GM23338 (cell line): Measurements from ENCODE around the gene FAXC. TPM values are rescaled to one million over a fixed set of nuclear protein-coding genes. Genes with fewer than 3 reads are reported as not detected.

Experiments
- ATAC-seq: fragments of 200-7000 bp; cut with Tn5 transposase; 3 replicates; pipeline ENCODE4 v1.9.1; 2020
- DNase-seq: peaks from one replicate; pipeline ENCODE4 v3.0.0-alpha.2; 2015; ENCODE audit warnings: low spot score
- H2AFZ ChIP-seq: fragments of 200-600 bp; sonication (generic); 2 replicates; pipeline ENCODE4 v1.8.0; 2016; ENCODE audit warnings: antibody characterized with exemption, mild to moderate bottlenecking, moderate library complexity
- H3F3A ChIP-seq: fragments of 200-600 bp; sonication (generic); replicated peaks from 2 replicates; pipeline ENCODE4 v1.8.0; 2017; ENCODE audit warnings: antibody characterized with exemption, mixed run types, low read depth
- H3K27ac ChIP-seq: fragments of 200-600 bp; sonication (generic); 2 replicates; pipeline ENCODE4 v1.6.1; 2016; ENCODE audit warnings: low read depth
- H3K27me3 ChIP-seq: fragments of 200-600 bp; sonication (generic); 2 replicates; pipeline ENCODE4 v1.8.0; 2016; ENCODE audit warnings: mild to moderate bottlenecking, mixed run types, moderate library complexity; ENCODE audit not compliant: insufficient read depth
- H3K36me3 ChIP-seq: fragments of 200-600 bp; sonication (generic); 2 replicates; pipeline ENCODE4 v1.8.0; 2016; ENCODE audit warnings: mild to moderate bottlenecking; ENCODE audit not compliant: insufficient read depth
- H3K4me1 ChIP-seq: fragments of 200-600 bp; sonication (generic); 2 replicates; pipeline ENCODE4 v1.8.0; 2016; ENCODE audit warnings: mild to moderate bottlenecking, moderate library complexity; ENCODE audit not compliant: insufficient read depth
- H3K4me2 ChIP-seq: fragments of 200-600 bp; sonication (generic); 2 replicates; pipeline ENCODE4 v1.7.1; 2017; ENCODE audit warnings: mixed run types
- H3K4me3 ChIP-seq: fragments of 200-600 bp; sonication (generic); 2 replicates; pipeline ENCODE4 v1.6.1; 2016; ENCODE audit warnings: mixed run types
- H3K79me2 ChIP-seq: fragments of 200-600 bp; sonication (generic); replicated peaks from 2 replicates; pipeline ENCODE4 v1.8.0; 2017; ENCODE audit warnings: mild to moderate bottlenecking; ENCODE audit not compliant: insufficient read depth
- H3K9me2 ChIP-seq: fragments of 200-600 bp; sonication (generic); 2 replicates; pipeline ENCODE4 v1.8.0; 2017; ENCODE audit not compliant: insufficient read depth
- H4K20me1 ChIP-seq: fragments of 200-600 bp; sonication (generic); replicated peaks from 2 replicates; pipeline ENCODE4 v1.8.0; 2017; ENCODE audit warnings: mild to moderate bottlenecking; ENCODE audit not compliant: insufficient read depth
- H3K27ac Mint-ChIP-seq: 2 replicates; pipeline ENCODE4 v1.8.0; 2020; ENCODE audit warnings: inconsistent platforms, mild to moderate bottlenecking, moderate library complexity, mixed read lengths
- H3K27me3 Mint-ChIP-seq: 3 replicates; pipeline ENCODE4 v1.8.0; 2022; ENCODE audit warnings: low read depth, mild to moderate bottlenecking, moderate library complexity, mixed read lengths, inconsistent platforms; ENCODE audit not compliant: insufficient read depth, poor library complexity
- H3K36me3 Mint-ChIP-seq: 3 replicates; pipeline ENCODE4 v1.8.0; 2021; ENCODE audit warnings: low read depth, mild to moderate bottlenecking, inconsistent platforms, moderate library complexity, mixed read lengths
- H3K4me1 Mint-ChIP-seq: 3 replicates; pipeline ENCODE4 v1.8.0; 2020; ENCODE audit warnings: mild to moderate bottlenecking, inconsistent platforms, mixed read lengths
- H3K4me3 Mint-ChIP-seq: 3 replicates; pipeline ENCODE4 v1.8.0; 2021; ENCODE audit warnings: moderate library complexity, mild to moderate bottlenecking, inconsistent platforms, mixed read lengths
- H3K9me3 Mint-ChIP-seq: 3 replicates; pipeline ENCODE4 v1.8.0; 2020; ENCODE audit warnings: moderate library complexity, mild to moderate bottlenecking, inconsistent platforms, mixed read lengths
- CREB1 ChIP-seq: fragments of 250-450 bp; sonication (Bioruptor Pico); IDR thresholded peaks from 2 replicates; pipeline ENCODE4 v1.5.0; 2020; ENCODE audit warnings: low read depth, mild to moderate bottlenecking, moderate library complexity
- EZH2 ChIP-seq: fragments of 200-600 bp; sonication (generic); IDR thresholded peaks from one replicate; pipeline ENCODE4 v1.8.0; 2017; ENCODE audit warnings: antibody characterized with exemption, mild to moderate bottlenecking, low read depth; ENCODE audit not compliant: unreplicated experiment
- EZH2phosphoT487 ChIP-seq: fragments of 200-600 bp; sonication (generic); IDR thresholded peaks from one replicate; pipeline ENCODE4 v1.8.1; 2018; ENCODE audit warnings: antibody characterized with exemption; ENCODE audit not compliant: unreplicated experiment
- JUNB ChIP-seq: IDR thresholded peaks from one replicate; pipeline ENCODE4 v1.6.1; 2016; ENCODE audit warnings: antibody characterized with exemption; ENCODE audit not compliant: unreplicated experiment
- NANOG ChIP-seq: IDR thresholded peaks from 2 replicates; pipeline ENCODE4 v1.6.1; 2016; ENCODE audit warnings: antibody characterized with exemption, borderline replicate concordance
- POLR2AphosphoS5 ChIP-seq: IDR thresholded peaks from 2 replicates; pipeline ENCODE4 v1.6.1; 2016; ENCODE audit warnings: antibody characterized with exemption, low read depth
- STAT1 ChIP-seq: IDR thresholded peaks from one replicate; pipeline ENCODE4 v1.6.1; 2016; ENCODE audit warnings: antibody characterized with exemption; ENCODE audit not compliant: unreplicated experiment
- ZNF114 ChIP-seq: fragments of 250-450 bp; sonication (Bioruptor Pico); IDR thresholded peaks from 2 replicates; pipeline ENCODE4 v1.5.0; 2020; ENCODE audit warnings: mild to moderate bottlenecking, moderate library complexity
- ZNF331 ChIP-seq: fragments of 250-450 bp; sonication (Bioruptor Pico); IDR thresholded peaks from 2 replicates; pipeline ENCODE4 v1.5.0; 2020; ENCODE audit warnings: low read depth, mild to moderate bottlenecking, moderate library complexity
- polyA plus RNA-seq: library from polyadenylated mRNA; unstranded; fragments of >200 nt; fragmentation: Nextera tagmentation; extraction: Ambion mirVana; gene quantifications from 2 replicates; pipeline ENCODE4 v1.2.1, GENCODE V29; 2016
- total RNA-seq: library from RNA; depleted of rRNA; stranded (reverse); fragments of >200 nt; shearing (Covaris generic); gene quantifications from 2 replicates; pipeline ENCODE4 v1.2.3, GENCODE V29; 2014
- TF ChIP-seq, protein P1 (sequence below): fragments of 250-450 bp; sonication (Bioruptor Pico); IDR thresholded peaks from 2 replicates; pipeline ENCODE4 v1.5.0; 2020; ENCODE audit warnings: mild to moderate bottlenecking, moderate library complexity
- TF ChIP-seq, protein P2 (sequence below), 2 experiments: fragments of 200-600 bp in 1 of 2; sonication (generic) in 1 of 2; conservative IDR thresholded peaks; 2 replicates each; pipeline versions ENCODE4 v1.5.1 to v1.6.1; 2016 to 2017; ENCODE audit warnings: antibody characterized with exemption in 2 of 2, low read depth in 2 of 2, mild to moderate bottlenecking in 2 of 2, moderate library complexity in 1 of 2

The FAXC gene
- total and polyA plus RNA-seq, 2 experiments from 2014 or later = 10.5 to 15.2 TPM

GRCh38 chr6:99359800-99360199, 10.3 kb upstream of the FAXC start:
- Mint-ChIP-seq H3K36me3 (no peaks in the 10 kb centered on the region), H3K4me3 (no peak overlapping the region), H3K9me3 (no peaks in the 10 kb centered on the region), H3K27ac (no peak overlapping the region), H3K27me3 (peaks cover 4% of the 10 kb centered on the region), H3K4me1 (no peaks in the 10 kb centered on the region)
- no peak overlapping the region for H3K4me3 ChIP-seq
- no peak overlapping the region for H3K27ac ChIP-seq
- no peaks in the 10 kb centered on the region for H3K36me3 ChIP-seq
- no peaks in the 10 kb centered on the region for H4K20me1 ChIP-seq
- ATAC-seq (no peak), DNase-seq (no peak)
- no peak overlapping the region for H3K4me2 ChIP-seq
- peaks cover 10% of the 10 kb centered on the region for H3K9me2 ChIP-seq
- H3K4me1 ChIP-seq = no peaks in the 10 kb centered on the region
- no peaks in the 10 kb centered on the region for H3K79me2 ChIP-seq
- H2AFZ ChIP-seq = no peak overlapping the region
- no peak for TF ChIP-seq JUNB
- no peak for TF ChIP-seq ZNF114
- no peak for TF ChIP-seq POLR2AphosphoS5
- TF ChIP-seq, protein P1, sequence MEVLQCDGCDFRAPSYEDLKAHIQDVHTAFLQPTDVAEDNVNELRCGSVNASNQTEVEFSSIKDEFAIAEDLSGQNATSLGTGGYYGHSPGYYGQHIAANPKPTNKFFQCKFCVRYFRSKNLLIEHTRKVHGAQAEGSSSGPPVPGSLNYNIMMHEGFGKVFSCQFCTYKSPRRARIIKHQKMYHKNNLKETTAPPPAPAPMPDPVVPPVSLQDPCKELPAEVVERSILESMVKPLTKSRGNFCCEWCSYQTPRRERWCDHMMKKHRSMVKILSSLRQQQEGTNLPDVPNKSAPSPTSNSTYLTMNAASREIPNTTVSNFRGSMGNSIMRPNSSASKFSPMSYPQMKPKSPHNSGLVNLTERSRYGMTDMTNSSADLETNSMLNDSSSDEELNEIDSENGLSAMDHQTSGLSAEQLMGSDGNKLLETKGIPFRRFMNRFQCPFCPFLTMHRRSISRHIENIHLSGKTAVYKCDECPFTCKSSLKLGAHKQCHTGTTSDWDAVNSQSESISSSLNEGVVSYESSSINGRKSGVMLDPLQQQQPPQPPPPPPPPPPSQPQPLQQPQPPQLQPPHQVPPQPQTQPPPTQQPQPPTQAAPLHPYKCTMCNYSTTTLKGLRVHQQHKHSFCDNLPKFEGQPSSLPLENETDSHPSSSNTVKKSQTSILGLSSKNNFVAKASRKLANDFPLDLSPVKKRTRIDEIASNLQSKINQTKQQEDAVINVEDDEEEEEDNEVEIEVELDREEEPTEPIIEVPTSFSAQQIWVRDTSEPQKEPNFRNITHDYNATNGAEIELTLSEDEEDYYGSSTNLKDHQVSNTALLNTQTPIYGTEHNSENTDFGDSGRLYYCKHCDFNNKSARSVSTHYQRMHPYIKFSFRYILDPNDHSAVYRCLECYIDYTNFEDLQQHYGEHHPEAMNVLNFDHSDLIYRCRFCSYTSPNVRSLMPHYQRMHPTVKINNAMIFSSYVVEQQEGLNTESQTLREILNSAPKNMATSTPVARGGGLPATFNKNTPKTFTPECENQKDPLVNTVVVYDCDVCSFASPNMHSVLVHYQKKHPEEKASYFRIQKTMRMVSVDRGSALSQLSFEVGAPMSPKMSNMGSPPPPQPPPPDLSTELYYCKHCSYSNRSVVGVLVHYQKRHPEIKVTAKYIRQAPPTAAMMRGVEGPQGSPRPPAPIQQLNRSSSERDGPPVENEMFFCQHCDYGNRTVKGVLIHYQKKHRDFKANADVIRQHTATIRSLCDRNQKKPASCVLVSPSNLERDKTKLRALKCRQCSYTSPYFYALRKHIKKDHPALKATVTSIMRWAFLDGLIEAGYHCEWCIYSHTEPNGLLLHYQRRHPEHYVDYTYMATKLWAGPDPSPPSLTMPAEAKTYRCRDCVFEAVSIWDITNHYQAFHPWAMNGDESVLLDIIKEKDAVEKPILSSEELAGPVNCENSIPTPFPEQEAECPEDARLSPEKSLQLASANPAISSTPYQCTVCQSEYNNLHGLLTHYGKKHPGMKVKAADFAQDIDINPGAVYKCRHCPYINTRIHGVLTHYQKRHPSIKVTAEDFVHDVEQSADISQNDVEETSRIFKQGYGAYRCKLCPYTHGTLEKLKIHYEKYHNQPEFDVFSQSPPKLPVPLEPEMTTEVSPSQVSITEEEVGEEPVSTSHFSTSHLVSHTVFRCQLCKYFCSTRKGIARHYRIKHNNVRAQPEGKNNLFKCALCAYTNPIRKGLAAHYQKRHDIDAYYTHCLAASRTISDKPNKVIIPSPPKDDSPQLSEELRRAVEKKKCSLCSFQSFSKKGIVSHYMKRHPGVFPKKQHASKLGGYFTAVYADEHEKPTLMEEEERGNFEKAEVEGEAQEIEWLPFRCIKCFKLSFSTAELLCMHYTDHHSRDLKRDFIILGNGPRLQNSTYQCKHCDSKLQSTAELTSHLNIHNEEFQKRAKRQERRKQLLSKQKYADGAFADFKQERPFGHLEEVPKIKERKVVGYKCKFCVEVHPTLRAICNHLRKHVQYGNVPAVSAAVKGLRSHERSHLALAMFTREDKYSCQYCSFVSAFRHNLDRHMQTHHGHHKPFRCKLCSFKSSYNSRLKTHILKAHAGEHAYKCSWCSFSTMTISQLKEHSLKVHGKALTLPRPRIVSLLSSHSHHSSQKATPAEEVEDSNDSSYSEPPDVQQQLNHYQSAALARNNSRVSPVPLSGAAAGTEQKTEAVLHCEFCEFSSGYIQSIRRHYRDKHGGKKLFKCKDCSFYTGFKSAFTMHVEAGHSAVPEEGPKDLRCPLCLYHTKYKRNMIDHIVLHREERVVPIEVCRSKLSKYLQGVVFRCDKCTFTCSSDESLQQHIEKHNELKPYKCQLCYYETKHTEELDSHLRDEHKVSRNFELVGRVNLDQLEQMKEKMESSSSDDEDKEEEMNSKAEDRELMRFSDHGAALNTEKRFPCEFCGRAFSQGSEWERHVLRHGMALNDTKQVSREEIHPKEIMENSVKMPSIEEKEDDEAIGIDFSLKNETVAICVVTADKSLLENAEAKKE (CRISPR knock-in tag) = no peak
- TF ChIP-seq, protein P2, sequence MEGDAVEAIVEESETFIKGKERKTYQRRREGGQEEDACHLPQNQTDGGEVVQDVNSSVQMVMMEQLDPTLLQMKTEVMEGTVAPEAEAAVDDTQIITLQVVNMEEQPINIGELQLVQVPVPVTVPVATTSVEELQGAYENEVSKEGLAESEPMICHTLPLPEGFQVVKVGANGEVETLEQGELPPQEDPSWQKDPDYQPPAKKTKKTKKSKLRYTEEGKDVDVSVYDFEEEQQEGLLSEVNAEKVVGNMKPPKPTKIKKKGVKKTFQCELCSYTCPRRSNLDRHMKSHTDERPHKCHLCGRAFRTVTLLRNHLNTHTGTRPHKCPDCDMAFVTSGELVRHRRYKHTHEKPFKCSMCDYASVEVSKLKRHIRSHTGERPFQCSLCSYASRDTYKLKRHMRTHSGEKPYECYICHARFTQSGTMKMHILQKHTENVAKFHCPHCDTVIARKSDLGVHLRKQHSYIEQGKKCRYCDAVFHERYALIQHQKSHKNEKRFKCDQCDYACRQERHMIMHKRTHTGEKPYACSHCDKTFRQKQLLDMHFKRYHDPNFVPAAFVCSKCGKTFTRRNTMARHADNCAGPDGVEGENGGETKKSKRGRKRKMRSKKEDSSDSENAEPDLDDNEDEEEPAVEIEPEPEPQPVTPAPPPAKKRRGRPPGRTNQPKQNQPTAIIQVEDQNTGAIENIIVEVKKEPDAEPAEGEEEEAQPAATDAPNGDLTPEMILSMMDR (conservative IDR thresholded peaks at IDR 0.05; ENCODE audit: low read depth in 2 of 2) = no peak
- TF ChIP-seq STAT1 = no peak
- no peak for TF ChIP-seq CREB1
- TF ChIP-seq ZNF331 (CRISPR knock-in tag) = no peak
- no peak for TF ChIP-seq EZH2phosphoT487
- no peak for TF ChIP-seq NANOG
- no peak for TF ChIP-seq EZH2
- no peaks in the 10 kb centered on the region for H3K27me3 ChIP-seq
- H3F3A ChIP-seq = no peaks in the 10 kb centered on the region
